C4-2B (cell line): ENCODE measurements around the gene KCNQ5.

Experiments
- ZFX ChIP-seq: fragments of 450-650 bp; IDR thresholded peaks from 2 replicates; pipeline ENCODE4 v1.6.1; 2017
- TF ChIP-seq, protein P1 (sequence below): fragments of 450-650 bp; conservative IDR thresholded peaks from 2 replicates; pipeline ENCODE4 v1.5.1; 2017; ENCODE audit warnings: mild to moderate bottlenecking

DNA sequence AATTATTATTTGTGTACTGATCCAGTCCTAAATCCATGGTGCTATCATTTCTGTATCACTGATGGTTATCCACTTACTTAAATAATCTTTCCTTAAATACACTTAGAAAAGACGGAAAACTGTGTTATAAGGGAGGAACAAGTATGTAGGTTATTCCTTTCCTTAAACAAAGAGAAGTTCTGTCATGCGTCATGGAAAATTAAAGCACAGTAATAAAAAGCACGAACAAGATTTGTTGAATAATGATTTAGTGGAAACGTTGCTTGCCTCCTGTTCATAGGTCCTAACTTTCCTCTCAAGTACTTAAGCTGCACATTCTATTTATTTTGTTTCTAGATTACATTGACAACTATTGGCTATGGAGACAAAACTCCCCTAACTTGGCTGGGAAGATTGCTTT is 483.1 kb downstream of the KCNQ5 start:
- TF ChIP-seq, protein P1, sequence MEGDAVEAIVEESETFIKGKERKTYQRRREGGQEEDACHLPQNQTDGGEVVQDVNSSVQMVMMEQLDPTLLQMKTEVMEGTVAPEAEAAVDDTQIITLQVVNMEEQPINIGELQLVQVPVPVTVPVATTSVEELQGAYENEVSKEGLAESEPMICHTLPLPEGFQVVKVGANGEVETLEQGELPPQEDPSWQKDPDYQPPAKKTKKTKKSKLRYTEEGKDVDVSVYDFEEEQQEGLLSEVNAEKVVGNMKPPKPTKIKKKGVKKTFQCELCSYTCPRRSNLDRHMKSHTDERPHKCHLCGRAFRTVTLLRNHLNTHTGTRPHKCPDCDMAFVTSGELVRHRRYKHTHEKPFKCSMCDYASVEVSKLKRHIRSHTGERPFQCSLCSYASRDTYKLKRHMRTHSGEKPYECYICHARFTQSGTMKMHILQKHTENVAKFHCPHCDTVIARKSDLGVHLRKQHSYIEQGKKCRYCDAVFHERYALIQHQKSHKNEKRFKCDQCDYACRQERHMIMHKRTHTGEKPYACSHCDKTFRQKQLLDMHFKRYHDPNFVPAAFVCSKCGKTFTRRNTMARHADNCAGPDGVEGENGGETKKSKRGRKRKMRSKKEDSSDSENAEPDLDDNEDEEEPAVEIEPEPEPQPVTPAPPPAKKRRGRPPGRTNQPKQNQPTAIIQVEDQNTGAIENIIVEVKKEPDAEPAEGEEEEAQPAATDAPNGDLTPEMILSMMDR: no peak
- no peak for TF ChIP-seq ZFX
